SJCRH30 (cell line): ENCODE results near the gene SYT5. TPM values are rescaled to one million over a fixed set of nuclear protein-coding genes. Genes with fewer than 3 reads are reported as not detected.
A peak's percentile ranks its signal among the peaks of the same experiment; 100 is the strongest.
"Not testable (repeated sequence)": the region's sequence is repeated elsewhere in the genome, so short reads cannot be mapped to it uniquely, and the experiment has no call there.

ENCODE experiments used
- DNase-seq, 2 experiments: peaks; one replicate each; pipeline ENCODE4 v3.0.0-alpha.2; 2015 to 2020
- H3K27ac ChIP-seq: fragments of 250-450 bp; sonication (Bioruptor Pico); 2 replicates; pipeline ENCODE4 v1.5.1; 2020; ENCODE audit warnings: mild to moderate bottlenecking, moderate library complexity
- H3K27me3 ChIP-seq: fragments of 250-450 bp; sonication (Bioruptor Pico); 2 replicates; pipeline ENCODE4 v1.5.1; 2020; ENCODE audit warnings: mild to moderate bottlenecking, moderate library complexity
- H3K36me3 ChIP-seq: fragments of 250-450 bp; sonication (Bioruptor Pico); 2 replicates; pipeline ENCODE4 v1.5.1; 2020; ENCODE audit warnings: mild to moderate bottlenecking, moderate library complexity
- H3K4me1 ChIP-seq: fragments of 250-450 bp; sonication (Bioruptor Pico); 2 replicates; pipeline ENCODE4 v1.5.1; 2020; ENCODE audit warnings: mild to moderate bottlenecking, moderate library complexity
- H3K4me3 ChIP-seq: fragments of 250-450 bp; sonication (Bioruptor Pico); 2 replicates; pipeline ENCODE4 v1.5.1; 2020; ENCODE audit warnings: mild to moderate bottlenecking, moderate library complexity
- H3K9me3 ChIP-seq: fragments of 250-450 bp; sonication (Bioruptor Pico); replicated peaks from 2 replicates; pipeline ENCODE4 v1.5.1; 2020; ENCODE audit warnings: mild to moderate bottlenecking, moderate library complexity
- total RNA-seq: library from RNA; depleted of rRNA; stranded (reverse); fragments of >200 nt; shearing (Covaris generic); gene quantifications from 2 replicates; pipeline ENCODE4 v1.2.3, GENCODE V29; 2014

SYT5 gene
- total RNA-seq, 1 experiment from 2014 or later = 0.36 TPM

DNA sequence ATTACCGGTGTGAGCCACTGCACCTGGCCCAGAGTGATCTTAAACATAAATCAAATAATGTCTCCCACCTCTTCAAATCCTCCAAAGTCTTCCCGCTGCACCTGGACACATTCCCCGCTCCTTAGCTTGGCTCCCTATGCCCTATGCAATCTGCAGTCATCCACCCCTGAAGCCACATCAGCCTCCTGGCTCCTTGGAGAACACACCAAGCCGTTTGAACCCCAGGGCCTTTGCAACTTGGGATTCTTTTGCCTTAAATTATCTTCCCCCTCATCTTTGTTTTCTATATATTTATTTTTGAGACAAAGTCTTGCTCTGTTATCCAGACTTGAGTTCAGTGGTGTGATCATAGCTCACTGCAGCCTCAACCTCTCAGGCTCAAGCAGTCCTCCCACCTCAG, 11.0 kb downstream of the SYT5 start:
- no peak for DNase-seq
- no peaks in the 10 kb centered on the region for H3K9me3 ChIP-seq
- no peak overlapping the region for H3K27ac ChIP-seq
- H3K4me1 ChIP-seq = peaks cover 4% of the 10 kb centered on the region; the same call in 1 of the 2 replicates
- no peak overlapping the region for H3K4me3 ChIP-seq
- H3K27me3 ChIP-seq = 0 out of 2 replicates have a peak, but pooled peaks cover 2% of the 10 kb centered on the region
- H3K36me3 ChIP-seq = no peaks in the 10 kb centered on the region

DNA sequence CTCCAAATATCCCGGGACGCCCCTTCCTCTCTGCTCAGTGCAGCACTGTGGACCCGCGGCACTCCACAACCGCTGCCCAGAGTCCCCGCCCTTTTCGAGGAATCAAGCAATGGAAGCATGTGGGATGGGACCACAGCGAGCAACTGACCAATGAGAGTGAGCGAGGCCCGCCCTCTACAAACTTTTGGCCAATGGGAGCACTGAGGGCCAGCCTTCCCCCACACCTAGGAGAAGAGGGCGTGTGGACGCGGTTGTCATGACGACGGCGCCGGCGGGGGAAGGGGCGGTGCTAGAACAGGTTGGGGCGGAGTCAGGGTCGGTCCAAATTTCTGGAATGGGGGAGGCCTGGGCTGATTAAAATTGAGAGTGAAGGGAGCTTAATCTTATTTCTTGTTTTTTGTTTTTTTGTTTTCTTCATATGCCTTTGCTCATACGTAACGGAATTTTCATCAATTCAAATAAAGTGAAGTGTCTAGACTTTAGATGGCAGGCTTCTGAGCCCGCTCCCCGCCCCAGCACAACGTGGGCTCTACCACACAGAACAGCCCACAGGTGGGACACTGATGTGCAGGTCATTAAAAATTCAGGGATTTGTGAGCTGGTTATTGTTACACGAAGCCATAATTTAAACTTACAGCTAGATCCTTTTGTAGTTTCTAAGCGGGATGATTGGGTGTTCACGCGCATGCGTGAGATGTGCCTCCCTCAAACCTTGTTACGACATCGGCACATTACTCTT, 13.4 kb downstream of the SYT5 start, which contains the start of gene DNAAF3:
Gene DNAAF3 (minus strand): TSS at position 84 of the 739 bp plus-strand sequence. CDS start 200 bp downstream, outside the sequence.
- H3K9me3 ChIP-seq = no peaks in the 10 kb centered on the region
- H3K4me3 ChIP-seq = peak within 1 kb of the TSS; percentile 51
- H3K4me1 ChIP-seq = peaks cover 4% of the 10 kb centered on the region; the same call in 1 of the 2 replicates
- H3K36me3 ChIP-seq = no peaks in the 10 kb centered on the region
- H3K27me3 ChIP-seq = 0 out of 2 replicates have a peak, but pooled peaks cover 2% of the 10 kb centered on the region
- peak; percentile 97 to 98 for DNase-seq
- no peak within 1 kb of the TSS for H3K27ac ChIP-seq

DNA sequence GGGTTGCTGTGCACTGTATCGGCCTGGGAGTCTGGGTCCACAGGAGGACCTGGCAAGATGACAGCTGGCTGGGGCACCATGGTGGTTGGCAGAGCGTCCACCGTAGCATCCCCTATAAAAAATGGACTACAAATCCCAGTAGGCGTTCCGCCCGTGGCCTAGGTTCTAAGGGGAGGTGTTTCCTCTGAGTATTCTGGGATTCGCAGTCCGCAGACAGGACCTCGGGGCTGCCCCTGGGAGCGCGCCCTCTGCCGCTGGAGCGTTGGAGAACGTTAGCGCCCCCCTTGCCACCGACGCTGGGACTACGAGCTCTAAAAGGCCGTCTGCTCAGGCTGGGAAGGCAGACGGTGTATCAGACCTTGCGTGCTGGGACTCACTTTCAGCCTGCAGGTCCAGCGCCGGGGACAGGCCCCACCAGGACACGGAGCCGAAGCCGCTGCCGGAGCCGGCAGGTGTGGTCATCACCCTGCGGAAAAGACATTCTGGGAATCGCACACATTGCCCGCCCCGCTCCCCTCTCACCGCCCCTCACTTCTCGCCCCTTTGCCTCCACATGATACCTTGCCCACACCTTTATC, 14.0 kb downstream of the SYT5 start:
- no peaks in the 10 kb centered on the region for H3K36me3 ChIP-seq
- H3K9me3 ChIP-seq = no peaks in the 10 kb centered on the region
- peak overlapping the region; percentile 51 for H3K4me3 ChIP-seq
- H3K27me3 ChIP-seq = no peaks in the 10 kb centered on the region
- peaks cover 4% of the 10 kb centered on the region; the same call in 1 of the 2 replicates for H3K4me1 ChIP-seq
- H3K27ac ChIP-seq = no peak overlapping the region
- peak; percentile 75 to 79 for DNase-seq

GRCh38 chr19:55161571-55162322, 18.3 kb downstream of the SYT5 start:
- Histone ChIP-seq H3K4me3 (no peak overlapping the region), H3K9me3 (no peaks in the 10 kb centered on the region), H3K27ac (no peak overlapping the region), H3K36me3 (no peaks in the 10 kb centered on the region), H3K27me3 (no peaks in the 10 kb centered on the region), H3K4me1 (peaks cover 14% of the 10 kb centered on the region)
- DNase-seq = no peak

DNA sequence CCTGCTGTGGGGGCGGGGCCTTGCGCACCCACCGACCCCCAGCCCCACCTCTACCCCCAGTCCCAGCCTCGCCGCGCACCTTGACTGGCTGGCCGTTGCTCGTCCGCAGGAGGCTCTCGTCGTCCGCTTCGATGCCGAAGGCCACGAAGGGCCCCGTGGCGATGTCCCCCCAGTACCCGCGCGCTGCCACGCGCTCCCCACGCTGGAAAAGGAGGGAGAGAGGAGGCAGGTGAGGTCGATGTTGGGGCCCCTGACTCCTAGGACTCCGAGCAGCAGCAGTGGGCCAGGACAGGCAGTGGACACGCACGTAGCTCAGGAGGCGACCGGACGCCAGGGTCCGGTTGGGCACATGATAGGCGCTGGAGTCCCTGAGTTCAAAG, 19.1 kb downstream of the SYT5 start:
- H3K4me3 ChIP-seq = no peak overlapping the region
- H3K4me1 ChIP-seq = peaks cover 14% of the 10 kb centered on the region
- no peaks in the 10 kb centered on the region for H3K9me3 ChIP-seq
- no peaks in the 10 kb centered on the region for H3K36me3 ChIP-seq
- H3K27ac ChIP-seq = no peak overlapping the region
- no peak for DNase-seq
- H3K27me3 ChIP-seq = no peaks in the 10 kb centered on the region

GRCh38 chr19:55160128-55160985, 19.7 kb downstream of the SYT5 start:
- peak; percentile 96 to 97 for DNase-seq
- Histone ChIP-seq H3K4me1 (peaks cover 14% of the 10 kb centered on the region), H3K36me3 (no peaks in the 10 kb centered on the region), H3K9me3 (no peaks in the 10 kb centered on the region), H3K4me3 (peak overlapping the region; percentile 48), H3K27me3 (no peaks in the 10 kb centered on the region), H3K27ac (peak overlapping the region; percentile 41; the same call in 1 of the 2 replicates)

DNA sequence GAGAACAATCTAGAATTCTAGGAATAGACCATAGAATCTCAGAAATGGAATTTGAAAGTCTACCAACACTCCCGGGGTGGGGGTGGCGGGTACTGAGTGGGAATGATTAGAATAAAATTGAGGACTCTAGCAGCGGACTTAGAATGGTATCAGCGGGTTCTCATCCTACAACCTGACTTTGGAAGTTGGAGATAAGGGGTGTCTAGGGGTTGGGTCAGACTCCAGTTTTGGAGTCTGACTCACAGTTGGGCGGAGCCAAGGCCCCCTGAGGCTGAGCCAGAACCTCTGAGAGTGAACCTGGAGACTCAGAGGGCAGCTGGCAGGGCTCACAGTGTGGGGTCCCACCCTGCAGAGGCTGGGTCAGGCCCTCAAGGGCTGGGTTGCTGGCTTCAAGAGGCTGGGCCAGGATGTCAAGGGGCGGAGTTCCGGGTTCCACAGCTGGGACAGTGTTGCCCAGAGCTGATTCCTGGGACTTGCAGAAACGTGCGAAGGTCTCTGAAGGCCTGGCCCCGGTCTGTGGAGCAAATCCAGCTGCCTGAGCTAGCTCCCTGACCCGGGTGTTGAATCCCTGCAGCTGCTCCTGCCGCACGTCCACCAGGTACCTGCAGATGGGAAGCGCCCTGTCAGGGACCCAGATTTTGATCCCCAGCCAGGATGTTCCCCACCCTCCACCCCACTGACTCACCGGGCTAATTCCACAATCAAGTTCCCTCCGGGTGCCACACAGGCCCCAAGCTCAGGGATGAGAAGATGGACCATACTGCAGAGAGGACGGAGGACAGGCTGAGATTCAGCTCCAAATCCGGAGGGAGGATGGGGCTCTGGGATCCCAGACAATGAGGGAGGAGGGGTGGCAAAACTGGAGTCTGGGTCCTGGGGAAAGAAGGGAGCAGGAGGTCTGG, 21.0 kb downstream of the SYT5 start:
- no peaks in the 10 kb centered on the region for H3K27me3 ChIP-seq
- no peaks in the 10 kb centered on the region for H3K36me3 ChIP-seq
- no peaks in the 10 kb centered on the region for H3K9me3 ChIP-seq
- peak overlapping the region; percentile 43 for H3K27ac ChIP-seq
- H3K4me1 ChIP-seq = peaks cover 14% of the 10 kb centered on the region
- H3K4me3 ChIP-seq = peak overlapping the region; percentile 48
- DNase-seq = peak; percentile 94 to 95

- H3K4me1 ChIP-seq = peaks cover 14% of the 10 kb centered on the region
- no peaks in the 10 kb centered on the region for H3K9me3 ChIP-seq
- no peaks in the 10 kb centered on the region for H3K27me3 ChIP-seq
- H3K4me3 ChIP-seq = no peak overlapping the region
- peak in 1 of 2 experiments; percentile 41 for DNase-seq
- no peaks in the 10 kb centered on the region for H3K36me3 ChIP-seq
- H3K27ac ChIP-seq = peak overlapping the region; percentile 43
Observed at GRCh38 chr19:55158423-55158822, 21.7 kb downstream of the SYT5 start.

GRCh38 chr19:55157064-55157908, 22.8 kb downstream of the SYT5 start, which contains the start of gene TNNI3:
TSS of gene TNNI3 (minus strand) at chr19:55157732. CDS start at chr19:55157589, 143 bp downstream.
- peaks cover 14% of the 10 kb centered on the region for H3K4me1 ChIP-seq
- H3K9me3 ChIP-seq = no peaks in the 10 kb centered on the region
- H3K27ac ChIP-seq = peak within 1 kb of the TSS; percentile 43
- H3K27me3 ChIP-seq = no peaks in the 10 kb centered on the region
- no peak for DNase-seq
- no peak within 1 kb of the TSS for H3K4me3 ChIP-seq
- H3K36me3 ChIP-seq = no peaks in the 10 kb centered on the region

DNA sequence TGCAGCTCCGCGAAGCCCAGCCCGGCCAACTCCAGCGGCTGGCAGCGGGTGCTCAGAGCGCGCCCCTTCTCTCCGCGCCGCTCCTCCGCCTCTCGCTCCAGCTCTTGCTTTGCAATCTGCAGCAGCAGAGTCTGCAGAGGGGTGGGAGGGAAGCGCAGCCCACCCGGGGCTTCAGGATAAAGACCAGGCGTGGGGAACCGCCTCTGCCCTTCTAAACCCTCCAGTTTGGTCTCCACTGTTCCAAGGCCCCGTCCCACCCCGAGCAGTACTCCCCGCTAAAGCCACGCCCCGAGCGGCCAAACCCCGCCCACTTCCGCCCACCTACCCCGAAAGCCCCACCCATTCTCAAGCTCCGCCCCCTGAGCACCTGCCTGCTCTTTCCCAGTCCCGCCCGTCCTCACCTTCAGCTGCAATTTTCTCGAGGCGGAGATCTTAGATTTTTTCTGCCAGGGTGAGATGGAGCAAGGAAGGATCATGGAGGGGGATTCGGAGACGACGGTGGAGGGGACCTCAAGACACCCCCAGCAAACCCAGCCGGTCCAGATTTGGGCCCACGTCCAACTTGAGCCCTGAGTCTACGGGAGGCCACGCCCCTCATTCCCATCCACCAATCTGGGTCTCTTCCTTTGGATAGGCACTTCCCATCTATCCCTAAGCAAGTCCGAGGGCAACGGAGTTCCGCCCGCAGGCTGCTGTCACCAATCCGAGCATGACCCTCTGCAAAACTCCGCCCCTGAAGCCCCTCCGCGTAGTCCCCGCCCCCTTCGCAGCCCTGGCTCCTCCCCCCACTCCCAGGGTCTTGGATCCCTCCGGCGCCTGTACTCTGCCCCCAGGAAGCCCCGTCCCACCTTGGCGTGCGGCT, 23.7 kb downstream of the SYT5 start:
- Histone ChIP-seq H3K9me3 (no peaks in the 10 kb centered on the region), H3K4me3 (no peak overlapping the region), H3K36me3 (no peaks in the 10 kb centered on the region), H3K27ac (no peak overlapping the region), H3K27me3 (no peaks in the 10 kb centered on the region), H3K4me1 (peaks cover 18% of the 10 kb centered on the region)
- no peak for DNase-seq

DNA sequence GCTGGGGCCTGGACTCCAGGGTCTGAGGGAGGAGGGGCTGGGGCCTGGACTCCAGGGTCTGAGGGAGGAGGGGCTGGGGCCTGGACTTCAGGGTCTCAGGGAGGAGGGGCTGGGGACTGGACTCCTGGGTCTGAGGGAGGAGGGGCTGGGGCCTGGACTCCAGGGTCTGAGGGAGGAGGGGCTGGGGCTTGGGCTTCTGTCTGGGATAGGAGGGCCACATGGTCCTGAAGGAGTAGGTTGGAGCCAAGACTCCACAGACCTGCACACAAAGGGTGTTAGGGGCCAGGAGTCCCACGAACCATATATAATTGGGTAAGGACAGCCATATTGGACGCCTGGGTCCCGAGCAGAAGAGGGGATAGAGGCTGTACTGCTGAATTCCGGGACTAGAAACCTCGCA, 24.3 kb downstream of the SYT5 start:
- H3K4me3 ChIP-seq, H3K9me3 ChIP-seq, DNase-seq, H3K36me3 ChIP-seq, H3K27ac ChIP-seq, H3K27me3 ChIP-seq: not testable (repeated sequence)
- H3K4me1 ChIP-seq = peaks cover 22% of the 10 kb centered on the region

DNA sequence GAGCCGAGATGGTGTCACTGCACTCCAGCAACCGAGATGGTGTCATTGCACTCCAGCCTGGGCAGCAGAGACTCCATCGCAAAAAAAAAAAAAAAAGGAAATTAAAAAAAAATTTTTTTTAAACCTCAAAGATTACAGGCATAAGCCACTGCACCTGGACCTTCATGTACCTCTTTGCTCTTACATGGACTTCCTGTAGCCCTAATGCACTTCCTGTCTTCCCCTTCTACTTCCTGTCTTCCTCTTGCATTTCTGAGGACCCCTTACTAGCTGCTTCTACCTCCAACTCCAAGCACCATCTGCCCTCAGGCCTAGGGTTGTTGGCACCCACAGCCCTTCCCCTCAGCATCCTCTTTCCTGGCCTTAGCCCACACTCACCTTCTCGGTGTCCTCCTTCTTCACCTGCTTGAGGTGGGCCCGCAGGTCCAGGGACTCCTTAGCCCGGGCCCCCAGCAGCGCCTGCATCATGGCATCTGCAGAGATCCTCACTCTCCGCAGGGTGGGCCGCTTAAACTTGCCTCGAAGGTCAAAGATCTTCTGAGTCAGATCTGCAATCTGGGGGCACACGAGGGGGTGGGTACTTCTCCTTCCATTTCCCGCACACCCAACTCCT, 26.3 kb downstream of the SYT5 start:
- DNase-seq = no peak
- Histone ChIP-seq H3K4me1 (peaks cover 28% of the 10 kb centered on the region), H3K9me3 (no peaks in the 10 kb centered on the region), H3K4me3 (no peak overlapping the region), H3K36me3 (no peaks in the 10 kb centered on the region), H3K27me3 (no peaks in the 10 kb centered on the region), H3K27ac (no peak overlapping the region)
